HEK293 (cell line): ENCODE results near the gene CADM1.

ENCODE experiments used
- ELK4 ChIP-seq: IDR thresholded peaks from 2 replicates; pipeline ENCODE4 v1.6.1; 2011; ENCODE audit warnings: mild to moderate bottlenecking, low read depth, low read length, borderline replicate concordance
- KLF1 ChIP-seq: fragments of 450-650 bp; formaldehyde crosslinking; IDR thresholded peaks from 2 replicates; pipeline ENCODE4 v1.5.1; 2016; ENCODE audit warnings: missing biosample characterization, missing genetic modification characterization
- KLF9 ChIP-seq: fragments of 450-650 bp; formaldehyde crosslinking; IDR thresholded peaks from 2 replicates; pipeline ENCODE4 v1.5.1; 2016; ENCODE audit warnings: missing biosample characterization, missing genetic modification characterization, low read depth
- SP7 ChIP-seq: fragments of 450-650 bp; formaldehyde crosslinking; IDR thresholded peaks from 2 replicates; pipeline ENCODE4 v1.5.1; 2016; ENCODE audit warnings: missing biosample characterization, missing genetic modification characterization
- TCF7L2 ChIP-seq: IDR thresholded peaks from 2 replicates; pipeline ENCODE4 v1.6.1; 2011; ENCODE audit warnings: low read depth, mild to moderate bottlenecking, inconsistent platforms, low read length, moderate library complexity, borderline replicate concordance
- ZBTB20 ChIP-seq: fragments of 450-650 bp; formaldehyde crosslinking; IDR thresholded peaks from 2 replicates; pipeline ENCODE4 v1.5.1; 2016; ENCODE audit warnings: missing biosample characterization, missing genetic modification characterization
- ZNF121 ChIP-seq: fragments of 450-650 bp; formaldehyde crosslinking; IDR thresholded peaks from 2 replicates; pipeline ENCODE4 v1.5.1; 2016; ENCODE audit warnings: missing biosample characterization, missing genetic modification characterization
- ZNF48 ChIP-seq: fragments of 450-650 bp; formaldehyde crosslinking; IDR thresholded peaks from 2 replicates; pipeline ENCODE4 v1.5.1; 2016; ENCODE audit warnings: missing biosample characterization, missing genetic modification characterization
- ZNF792 ChIP-seq: fragments of 450-650 bp; formaldehyde crosslinking; IDR thresholded peaks from 2 replicates; pipeline ENCODE4 v1.5.1; 2016; ENCODE audit warnings: missing biosample characterization, missing genetic modification characterization
- TF ChIP-seq, protein P1 (sequence below): fragments of 450-650 bp; formaldehyde crosslinking; IDR thresholded peaks from 2 replicates; pipeline ENCODE4 v1.5.1; 2016; ENCODE audit warnings: missing biosample characterization, missing genetic modification characterization
- TF ChIP-seq, protein P2 (sequence below): fragments of 450-650 bp; formaldehyde crosslinking; IDR thresholded peaks from 2 replicates; pipeline ENCODE4 v1.5.1; 2017; ENCODE audit warnings: missing biosample characterization, missing genetic modification characterization

- TF ChIP-seq TCF7L2, result no peak
- TF ChIP-seq, protein P1, sequence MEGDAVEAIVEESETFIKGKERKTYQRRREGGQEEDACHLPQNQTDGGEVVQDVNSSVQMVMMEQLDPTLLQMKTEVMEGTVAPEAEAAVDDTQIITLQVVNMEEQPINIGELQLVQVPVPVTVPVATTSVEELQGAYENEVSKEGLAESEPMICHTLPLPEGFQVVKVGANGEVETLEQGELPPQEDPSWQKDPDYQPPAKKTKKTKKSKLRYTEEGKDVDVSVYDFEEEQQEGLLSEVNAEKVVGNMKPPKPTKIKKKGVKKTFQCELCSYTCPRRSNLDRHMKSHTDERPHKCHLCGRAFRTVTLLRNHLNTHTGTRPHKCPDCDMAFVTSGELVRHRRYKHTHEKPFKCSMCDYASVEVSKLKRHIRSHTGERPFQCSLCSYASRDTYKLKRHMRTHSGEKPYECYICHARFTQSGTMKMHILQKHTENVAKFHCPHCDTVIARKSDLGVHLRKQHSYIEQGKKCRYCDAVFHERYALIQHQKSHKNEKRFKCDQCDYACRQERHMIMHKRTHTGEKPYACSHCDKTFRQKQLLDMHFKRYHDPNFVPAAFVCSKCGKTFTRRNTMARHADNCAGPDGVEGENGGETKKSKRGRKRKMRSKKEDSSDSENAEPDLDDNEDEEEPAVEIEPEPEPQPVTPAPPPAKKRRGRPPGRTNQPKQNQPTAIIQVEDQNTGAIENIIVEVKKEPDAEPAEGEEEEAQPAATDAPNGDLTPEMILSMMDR (tag by site-specific recombination), result no peak
- no peak for TF ChIP-seq KLF9
- no peak for TF ChIP-seq ZNF121 (tag by site-specific recombination)
- no peak for TF ChIP-seq ZNF792 (tag by site-specific recombination)
- TF ChIP-seq ZBTB20, result no peak
- TF ChIP-seq, protein P2, sequence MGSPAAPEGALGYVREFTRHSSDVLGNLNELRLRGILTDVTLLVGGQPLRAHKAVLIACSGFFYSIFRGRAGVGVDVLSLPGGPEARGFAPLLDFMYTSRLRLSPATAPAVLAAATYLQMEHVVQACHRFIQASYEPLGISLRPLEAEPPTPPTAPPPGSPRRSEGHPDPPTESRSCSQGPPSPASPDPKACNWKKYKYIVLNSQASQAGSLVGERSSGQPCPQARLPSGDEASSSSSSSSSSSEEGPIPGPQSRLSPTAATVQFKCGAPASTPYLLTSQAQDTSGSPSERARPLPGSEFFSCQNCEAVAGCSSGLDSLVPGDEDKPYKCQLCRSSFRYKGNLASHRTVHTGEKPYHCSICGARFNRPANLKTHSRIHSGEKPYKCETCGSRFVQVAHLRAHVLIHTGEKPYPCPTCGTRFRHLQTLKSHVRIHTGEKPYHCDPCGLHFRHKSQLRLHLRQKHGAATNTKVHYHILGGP, result no peak
- no peak for TF ChIP-seq ELK4
- no peak for TF ChIP-seq SP7 (tag by site-specific recombination)
- TF ChIP-seq KLF1 (tag by site-specific recombination), result no peak
- TF ChIP-seq ZNF48 (tag by site-specific recombination), result no peak
These were observed 307.2 kb downstream of the CADM1 start for GRCh38 chr11:115197031-115197430.
